GM06990 (cell line): ENCODE data around the gene CAPN3.

Experiments
- DNase-seq: peaks from one replicate; pipeline ENCODE4 v3.0.0-alpha.2; 2011; ENCODE audit not compliant: insufficient read length; ENCODE audit errors: extremely low read depth
- H3K27me3 ChIP-seq: replicated peaks from 2 replicates; pipeline ENCODE4 v1.6.0; 2011; ENCODE audit warnings: low read length; ENCODE audit not compliant: control insufficient read depth, insufficient read depth
- H3K36me3 ChIP-seq: 2 replicates; pipeline ENCODE4 v1.5.1; 2011; ENCODE audit warnings: low read length; ENCODE audit not compliant: control insufficient read depth, insufficient read depth
- H3K4me3 ChIP-seq: replicated peaks from 2 replicates; pipeline ENCODE4 v1.5.1; 2011; ENCODE audit warnings: low read depth, mild to moderate bottlenecking, control low read depth, low read length
- TF ChIP-seq, protein P1 (sequence below): IDR thresholded peaks from 2 replicates; pipeline ENCODE4 v1.5.1; 2011; ENCODE audit warnings: low read length, control low read depth, mild to moderate bottlenecking, inconsistent platforms; ENCODE audit not compliant: insufficient read depth, poor library complexity, severe bottlenecking

The CAPN3 gene

GRCh38 chr15:42352401-42352800, 6.9 kb upstream of the CAPN3 start:
- peaks cover 8% of the 10 kb centered on the region for H3K36me3 ChIP-seq
- no peak overlapping the region for H3K4me3 ChIP-seq
- no peak for DNase-seq
- TF ChIP-seq, protein P1, sequence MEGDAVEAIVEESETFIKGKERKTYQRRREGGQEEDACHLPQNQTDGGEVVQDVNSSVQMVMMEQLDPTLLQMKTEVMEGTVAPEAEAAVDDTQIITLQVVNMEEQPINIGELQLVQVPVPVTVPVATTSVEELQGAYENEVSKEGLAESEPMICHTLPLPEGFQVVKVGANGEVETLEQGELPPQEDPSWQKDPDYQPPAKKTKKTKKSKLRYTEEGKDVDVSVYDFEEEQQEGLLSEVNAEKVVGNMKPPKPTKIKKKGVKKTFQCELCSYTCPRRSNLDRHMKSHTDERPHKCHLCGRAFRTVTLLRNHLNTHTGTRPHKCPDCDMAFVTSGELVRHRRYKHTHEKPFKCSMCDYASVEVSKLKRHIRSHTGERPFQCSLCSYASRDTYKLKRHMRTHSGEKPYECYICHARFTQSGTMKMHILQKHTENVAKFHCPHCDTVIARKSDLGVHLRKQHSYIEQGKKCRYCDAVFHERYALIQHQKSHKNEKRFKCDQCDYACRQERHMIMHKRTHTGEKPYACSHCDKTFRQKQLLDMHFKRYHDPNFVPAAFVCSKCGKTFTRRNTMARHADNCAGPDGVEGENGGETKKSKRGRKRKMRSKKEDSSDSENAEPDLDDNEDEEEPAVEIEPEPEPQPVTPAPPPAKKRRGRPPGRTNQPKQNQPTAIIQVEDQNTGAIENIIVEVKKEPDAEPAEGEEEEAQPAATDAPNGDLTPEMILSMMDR: no peak
- H3K27me3 ChIP-seq: no peaks in the 10 kb centered on the region

DNA sequence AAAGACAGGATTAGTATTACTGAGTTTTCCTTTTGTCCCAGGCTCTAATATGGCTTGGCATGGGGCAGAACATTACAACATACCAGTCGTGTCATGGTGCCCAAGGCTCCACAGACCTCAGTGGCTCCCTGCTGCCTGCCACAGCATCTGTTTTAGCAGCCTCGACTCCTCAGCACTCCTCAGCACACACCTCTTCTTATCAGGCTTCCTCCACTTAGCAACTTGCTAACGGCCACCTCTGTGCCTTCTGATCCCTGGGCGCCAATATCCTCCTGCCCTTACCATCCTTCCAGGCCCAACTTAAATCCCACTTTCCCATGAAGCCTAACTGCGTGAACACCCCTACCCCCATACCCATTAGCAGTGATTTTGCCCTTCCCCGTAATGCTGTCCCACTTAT, 6.2 kb upstream of the CAPN3 start:
- no peak for DNase-seq
- Histone ChIP-seq H3K36me3 (peaks cover 8% of the 10 kb centered on the region), H3K4me3 (no peak overlapping the region), H3K27me3 (no peaks in the 10 kb centered on the region)
- TF ChIP-seq, protein P1: no peak

GRCh38 chr15:42354824-42355223, 4.5 kb upstream of the CAPN3 start:
- Histone ChIP-seq H3K4me3 (no peak overlapping the region), H3K36me3 (peaks cover 8% of the 10 kb centered on the region), H3K27me3 (no peaks in the 10 kb centered on the region)
- TF ChIP-seq, protein P1: no peak
- DNase-seq: no peak

DNA sequence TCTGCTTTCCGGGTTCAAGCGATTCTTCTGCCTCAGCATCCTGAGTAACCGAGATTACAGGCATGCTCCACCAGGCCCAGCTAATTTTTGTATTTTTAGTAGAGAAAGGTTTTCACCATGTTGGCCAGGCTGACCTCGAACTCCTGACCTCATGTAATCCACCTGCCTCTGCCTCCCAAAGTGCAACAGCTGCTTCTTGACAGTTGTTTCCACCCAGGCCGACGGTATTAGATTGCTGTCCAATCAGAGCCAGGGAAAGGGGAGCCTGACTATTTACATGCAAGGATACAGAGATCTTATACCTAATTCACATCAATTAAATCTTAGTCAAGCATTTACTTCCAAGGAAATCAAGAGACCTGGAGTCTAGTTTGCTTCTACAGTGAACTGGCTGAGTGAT, 4.0 kb upstream of the CAPN3 start:
- Histone ChIP-seq H3K4me3 (no peak overlapping the region), H3K27me3 (no peaks in the 10 kb centered on the region), H3K36me3 (peaks cover 8% of the 10 kb centered on the region)
- no peak for DNase-seq
- TF ChIP-seq, protein P1: no peak

DNA sequence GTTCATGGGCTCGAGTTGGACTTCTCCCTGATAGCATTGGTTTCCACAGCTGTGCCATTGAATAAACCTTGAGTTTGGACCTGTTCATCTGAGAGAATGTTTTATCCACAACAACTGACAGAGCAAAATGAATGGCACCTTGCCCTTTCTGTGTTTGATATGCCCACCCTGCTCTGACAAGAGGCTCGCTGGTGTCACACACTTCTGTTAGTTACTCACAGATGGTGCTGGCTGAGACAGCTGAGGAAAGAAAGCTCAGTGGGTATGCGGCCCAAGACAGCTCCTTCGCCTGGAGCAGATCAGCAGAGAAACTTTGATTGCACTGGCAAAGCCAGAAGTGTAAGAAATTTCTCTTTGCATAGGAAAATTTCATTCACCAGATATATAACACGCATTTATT, 2.5 kb upstream of the CAPN3 start:
- Histone ChIP-seq H3K36me3 (peaks cover 8% of the 10 kb centered on the region), H3K27me3 (no peaks in the 10 kb centered on the region), H3K4me3 (no peak overlapping the region)
- TF ChIP-seq, protein P1: no peak
- DNase-seq: no peak

- TF ChIP-seq, protein P1: no peak
- Histone ChIP-seq H3K4me3 (no peak overlapping the region), H3K27me3 (no peaks in the 10 kb centered on the region), H3K36me3 (peaks cover 5% of the 10 kb centered on the region)
- no peak for DNase-seq
Measured at GRCh38 chr15:42358141-42358540, 1.2 kb upstream of the CAPN3 start.
